ENCODE results near the gene MSL3B.

DNA sequence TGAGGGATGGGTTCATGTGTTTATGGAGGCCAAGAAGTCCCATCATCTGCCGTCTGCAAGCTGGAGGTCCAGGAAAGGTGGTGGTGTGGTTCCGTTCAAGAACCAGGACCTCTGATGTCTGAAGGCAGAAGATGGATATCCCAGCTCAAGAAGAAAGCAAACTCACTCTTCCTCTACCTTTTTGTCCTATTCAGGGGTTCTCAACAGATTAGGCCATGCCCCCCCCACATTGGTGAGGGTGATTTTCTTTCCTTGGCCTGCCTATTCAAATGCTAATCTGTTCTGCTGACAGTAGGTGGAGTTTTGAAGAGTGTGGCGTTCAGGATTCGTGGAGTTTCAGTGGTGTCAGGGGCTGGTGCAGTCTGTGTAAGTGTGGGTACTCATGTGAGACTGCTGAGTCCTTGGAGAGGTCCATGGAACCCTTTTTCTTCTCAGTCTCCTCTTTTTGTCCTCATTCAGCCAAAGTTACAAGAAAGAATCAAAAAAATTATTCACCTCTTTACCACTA is 5.9 kb downstream of the MSL3B start:
- TF ChIP-seq, protein P1, sequence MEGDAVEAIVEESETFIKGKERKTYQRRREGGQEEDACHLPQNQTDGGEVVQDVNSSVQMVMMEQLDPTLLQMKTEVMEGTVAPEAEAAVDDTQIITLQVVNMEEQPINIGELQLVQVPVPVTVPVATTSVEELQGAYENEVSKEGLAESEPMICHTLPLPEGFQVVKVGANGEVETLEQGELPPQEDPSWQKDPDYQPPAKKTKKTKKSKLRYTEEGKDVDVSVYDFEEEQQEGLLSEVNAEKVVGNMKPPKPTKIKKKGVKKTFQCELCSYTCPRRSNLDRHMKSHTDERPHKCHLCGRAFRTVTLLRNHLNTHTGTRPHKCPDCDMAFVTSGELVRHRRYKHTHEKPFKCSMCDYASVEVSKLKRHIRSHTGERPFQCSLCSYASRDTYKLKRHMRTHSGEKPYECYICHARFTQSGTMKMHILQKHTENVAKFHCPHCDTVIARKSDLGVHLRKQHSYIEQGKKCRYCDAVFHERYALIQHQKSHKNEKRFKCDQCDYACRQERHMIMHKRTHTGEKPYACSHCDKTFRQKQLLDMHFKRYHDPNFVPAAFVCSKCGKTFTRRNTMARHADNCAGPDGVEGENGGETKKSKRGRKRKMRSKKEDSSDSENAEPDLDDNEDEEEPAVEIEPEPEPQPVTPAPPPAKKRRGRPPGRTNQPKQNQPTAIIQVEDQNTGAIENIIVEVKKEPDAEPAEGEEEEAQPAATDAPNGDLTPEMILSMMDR (conservative IDR thresholded peaks at IDR 0.05 in 1 of 2, IDR thresholded peaks at IDR 0.05 in 1 of 2; ENCODE audit: extremely low read depth in 1 of 2, insufficient read depth in 1 of 2, low read depth in 1 of 2, low read length in 2 of 2): no peak
- TF ChIP-seq EZH2 (IDR thresholded peaks at IDR 0.05; ENCODE audit: borderline replicate concordance, low read length): no peak

Data from mammary epithelial cell (primary cell).